Lung (tissue), 12 donors: ENCODE measurements around the gene PXDN. TPM values are rescaled to one million over a fixed set of nuclear protein-coding genes. Genes with fewer than 3 reads are reported as not detected.

Experiments used
- ATAC-seq: fragments of 200-7000 bp; cut with Tn5 transposase; one replicate; pipeline ENCODE4 v1.9.1; 2020; ENCODE audit warnings: moderate number of reproducible peaks; ENCODE audit not compliant: insufficient read depth, low FRiP score
- DNase-seq, 3 donors: peaks; one replicate each; pipeline ENCODE4 v3.0.0-alpha.2; 2013 to 2017
- H3K27ac ChIP-seq, 2 donors: one replicate each; pipeline ENCODE4 v1.5.1; 2013; ENCODE audit warnings: mild to moderate bottlenecking in 2 of 2, moderate library complexity in 2 of 2, control low read depth in 1 of 2, inconsistent platforms in 1 of 2, low read depth in 1 of 2, low read length in 1 of 2
- H3K27me3 ChIP-seq, 3 donors: one replicate each; pipeline ENCODE4 v1.5.1; 2013; ENCODE audit warnings: low read length in 2 of 3; ENCODE audit not compliant: control insufficient read depth in 3 of 3, insufficient read depth in 3 of 3
- H3K36me3 ChIP-seq, 4 donors: one replicate each; pipeline ENCODE4 v1.5.1; 2013; ENCODE audit warnings: low read length in 4 of 4, mild to moderate bottlenecking in 1 of 4, moderate library complexity in 1 of 4; ENCODE audit not compliant: control insufficient read depth in 4 of 4, insufficient read depth in 4 of 4
- H3K4me1 ChIP-seq, 5 donors: one replicate each; pipeline ENCODE4 v1.5.1; 2013; ENCODE audit warnings: low read length in 5 of 5, mild to moderate bottlenecking in 2 of 5, moderate library complexity in 1 of 5; ENCODE audit not compliant: control insufficient read depth in 5 of 5, insufficient read depth in 5 of 5
- H3K4me3 ChIP-seq: one replicate; pipeline ENCODE4 v1.5.1; 2013; ENCODE audit warnings: mild to moderate bottlenecking, control low read depth, moderate library complexity
- H3K9ac ChIP-seq, 2 donors: one replicate each; pipeline ENCODE4 v1.5.1; 2013; ENCODE audit warnings: low read length in 2 of 2, control low read depth in 1 of 2; ENCODE audit not compliant: insufficient read depth in 1 of 2
- H3K9me3 ChIP-seq, 4 donors: one replicate each; pipeline ENCODE4 v1.5.1; 2013; ENCODE audit warnings: low read length in 3 of 4, mild to moderate bottlenecking in 1 of 4, moderate library complexity in 1 of 4; ENCODE audit not compliant: control insufficient read depth in 4 of 4, insufficient read depth in 3 of 4
- CTCF ChIP-seq: IDR thresholded peaks from 2 replicates; pipeline ENCODE4 v1.5.1; 2012; ENCODE audit warnings: mild to moderate bottlenecking; ENCODE audit errors: control extremely low read depth, extremely low read depth
- WGBS, 2 donors: extraction: QIAGEN DNeasy Blood & Tissue Kit; methylation state at CpG; one replicate each; pipeline ENCODE4 v1.1.7; 2013; 5-methylcytosine and 5-hydroxymethylcytosine counted together
- polyA plus RNA-seq, 2 donors: library from polyadenylated mRNA; stranded (reverse); fragments of 200-250 nt; gene quantifications; one replicate each; pipeline ENCODE4 v1.2.1, GENCODE V29; 2013
- total RNA-seq, 2 donors: library from RNA; depleted of rRNA in 1 of 2; stranded (reverse); fragments of >200 nt in 1 of 2; gene quantifications; one replicate each; pipeline ENCODE4 v1.2.1, GENCODE V29; 2014 to 2021
- donor health status: control.
- donor health status: control.
- donor health status: Bipolar disorder and iron deficiency.
- donor health status: healthy.
- donor health status: DM: yes; HTN: yes; CAD: no.

Gene PXDN
- total and polyA plus RNA-seq, 4 donors: 10.6 to 198 (median 45.1) TPM

- DNase-seq (no peak), ATAC-seq (no peak)
- WGBS, 2 donors: 94 to 96% methylated on average over 25 of the region's 25 CpGs
- H3K9me3 ChIP-seq: no peaks in the 10 kb centered on the region
- peaks cover 5 to 44% (median 33%) of the 10 kb centered on the region in 4 donors for H3K36me3 ChIP-seq
- no peak for TF ChIP-seq CTCF
- peaks cover 0 to 40% (median 12%) of the 10 kb centered on the region in 5 donors for H3K4me1 ChIP-seq
- H3K27me3 ChIP-seq: no peaks in the 10 kb centered on the region
- no peak overlapping the region for H3K27ac ChIP-seq
- no peak overlapping the region for H3K9ac ChIP-seq
- no peak overlapping the region for H3K4me3 ChIP-seq
Measured at GRCh38 chr2:1639086-1639858, 105.0 kb downstream of the PXDN start.

GRCh38 chr2:1638281-1638860 is 105.9 kb downstream of the PXDN start:
- H3K27me3 ChIP-seq: no peaks in the 10 kb centered on the region
- ATAC-seq (no peak), DNase-seq (no peak)
- TF ChIP-seq CTCF: no peak
- H3K9me3 ChIP-seq: no peaks in the 10 kb centered on the region
- no peak overlapping the region for H3K4me3 ChIP-seq
- 70 to 72% methylated on average over 11 of the region's 11 CpGs for WGBS, 2 donors
- H3K4me1 ChIP-seq: peaks cover 0 to 37% (median 12%) of the 10 kb centered on the region in 5 donors
- H3K9ac ChIP-seq: no peak overlapping the region
- no peak overlapping the region for H3K27ac ChIP-seq
- peaks cover 5 to 49% (median 37%) of the 10 kb centered on the region in 4 donors for H3K36me3 ChIP-seq

GRCh38 chr2:1636791-1637415 is 107.4 kb downstream of the PXDN start:
- no peak for TF ChIP-seq CTCF
- Histone ChIP-seq H3K36me3 (peaks cover 3 to 58% (median 41%) of the 10 kb centered on the region in 4 donors), H3K4me1 (peaks cover 0 to 22% (median 4%) of the 10 kb centered on the region in 5 donors)

More at GRCh38 chr2:1636791-1637415, 107.4 kb downstream of the PXDN start:
- no peak for DNase-seq
- H3K9me3 ChIP-seq: no peaks in the 10 kb centered on the region
- no peak overlapping the region for H3K9ac ChIP-seq
- WGBS, 2 donors: 72 to 82% methylated on average over 13 of the region's 13 CpGs
- no peak for ATAC-seq
- H3K4me3 ChIP-seq: no peak overlapping the region
- no peak overlapping the region for H3K27ac ChIP-seq
- no peaks in the 10 kb centered on the region for H3K27me3 ChIP-seq
